22Rv1 (cell line): ENCODE data around the gene ARF1.

ENCODE experiments used
- CTCF ChIP-seq: fragments of 450-650 bp; IDR thresholded peaks from 2 replicates; pipeline ENCODE4 v1.5.1; 2017; ENCODE audit warnings: mild to moderate bottlenecking
- ZFX ChIP-seq: fragments of 450-650 bp; IDR thresholded peaks from 2 replicates; pipeline ENCODE4 v1.6.1; 2017; ENCODE audit warnings: antibody characterized with exemption, borderline replicate concordance

- TF ChIP-seq CTCF: no peak
- no peak for TF ChIP-seq ZFX
Observed at GRCh38 chr1:228122921-228123441, 40.5 kb downstream of the ARF1 start.
